ENCODE measurements around the gene SPTBN1. TPM values are rescaled to one million over a fixed set of nuclear protein-coding genes. Genes with fewer than 3 reads are reported as not detected.

Gene SPTBN1
- total RNA-seq, 1 donor from 2014 or later, result 391 TPM

GRCh38 chr2:54640834-54641540, 184.9 kb downstream of the SPTBN1 start:
- intact Hi-C loops (cut with DNase I), result no loop called here
- ATAC-seq (ENCODE audit: poor library complexity) (no peak), DNase-seq (no peak)

GRCh38 chr2:54641988-54642387, 185.9 kb downstream of the SPTBN1 start:
- ATAC-seq (ENCODE audit: poor library complexity) (peak; percentile 77), DNase-seq (peak; percentile 74)
- intact Hi-C loops (cut with DNase I), result no loop called here

- ATAC-seq (ENCODE audit: poor library complexity) (no peak), DNase-seq (no peak)
- intact Hi-C loops (cut with DNase I), result no loop called here
Measured at GRCh38 chr2:54642677-54643430, 186.7 kb downstream of the SPTBN1 start.

- ATAC-seq (ENCODE audit: poor library complexity) (no peak), DNase-seq (no peak)
- intact Hi-C loops (cut with DNase I), result no loop called here
Measured at GRCh38 chr2:54644236-54644635, 188.1 kb downstream of the SPTBN1 start.

GRCh38 chr2:54646170-54646927, 190.2 kb downstream of the SPTBN1 start:
- intact Hi-C loops (cut with DNase I), result no loop called here
- no peak for DNase-seq
- ATAC-seq (ENCODE audit: poor library complexity), result no peak

GRCh38 chr2:54648256-54648655, 192.1 kb downstream of the SPTBN1 start:
- ATAC-seq (ENCODE audit: poor library complexity) (no peak), DNase-seq (no peak)
- intact Hi-C loops (cut with DNase I), result no loop called here

GRCh38 chr2:54649191-54649590, 193.1 kb downstream of the SPTBN1 start:
- ATAC-seq (ENCODE audit: poor library complexity), result no peak
- intact Hi-C loops (cut with DNase I), result no loop called here
- DNase-seq, result no peak

GRCh38 chr2:54649633-54650032, 193.5 kb downstream of the SPTBN1 start:
- ATAC-seq (ENCODE audit: poor library complexity), result no peak
- no peak for DNase-seq
- intact Hi-C loops (cut with DNase I), result no loop called here

GRCh38 chr2:54650612-54651011, 194.5 kb downstream of the SPTBN1 start:
- ATAC-seq (ENCODE audit: poor library complexity) (no peak), DNase-seq (no peak)
- intact Hi-C loops (cut with DNase I), result no loop called here

GRCh38 chr2:54651291-54651690, 195.2 kb downstream of the SPTBN1 start:
- intact Hi-C loops (cut with DNase I), result no loop called here
- DNase-seq, result no peak
- ATAC-seq (ENCODE audit: poor library complexity), result no peak

GRCh38 chr2:54652540-54652939, 196.4 kb downstream of the SPTBN1 start:
- intact Hi-C loops (cut with DNase I), result no loop called here
- no peak for ATAC-seq (ENCODE audit: poor library complexity)
- DNase-seq, result no peak

- ATAC-seq (ENCODE audit: poor library complexity) (peak; percentile 33), DNase-seq (no peak)
- intact Hi-C loops (cut with DNase I), result no loop called here
Measured at GRCh38 chr2:54653572-54654204, 197.6 kb downstream of the SPTBN1 start.

GRCh38 chr2:54655046-54655809, 199.1 kb downstream of the SPTBN1 start:
- DNase-seq, result no peak
- intact Hi-C loops (cut with DNase I), result no loop called here

GRCh38 chr2:54656863-54657262, 200.7 kb downstream of the SPTBN1 start:
- intact Hi-C loops (cut with DNase I), result no loop called here
- DNase-seq, result no peak
- ATAC-seq (ENCODE audit: poor library complexity), result no peak

More at GRCh38 chr2:54655046-54655809, 199.1 kb downstream of the SPTBN1 start:
- ATAC-seq (ENCODE audit: poor library complexity), result no peak

- peak; percentile 71 for ATAC-seq (ENCODE audit: poor library complexity)
- intact Hi-C loops (cut with DNase I), result no loop called here
- DNase-seq, result peak; percentile 69
Measured at GRCh38 chr2:54657664-54658083, 201.5 kb downstream of the SPTBN1 start.

GRCh38 chr2:54658564-54659071, 202.5 kb downstream of the SPTBN1 start:
- no peak for ATAC-seq (ENCODE audit: poor library complexity)
- no peak for DNase-seq
- intact Hi-C loops (cut with DNase I), result no loop called here

GRCh38 chr2:54659527-54659926, 203.4 kb downstream of the SPTBN1 start:
- intact Hi-C loops (cut with DNase I), result no loop called here
- DNase-seq (no peak), ATAC-seq (ENCODE audit: poor library complexity) (no peak)

GRCh38 chr2:54660752-54661151, 204.6 kb downstream of the SPTBN1 start:
- no peak for DNase-seq
- intact Hi-C loops (cut with DNase I), result no loop called here
- no peak for ATAC-seq (ENCODE audit: poor library complexity)
